ENCODE measurements around the gene TCEA2. TPM values are rescaled to one million over a fixed set of nuclear protein-coding genes. Genes with fewer than 3 reads are reported as not detected.

TCEA2 gene
- total and polyA plus RNA-seq, 2 of the 13 experiments (the other 11 are each of a cell fraction or from before 2014, with no cell fraction given) = 28.1 to 33.7 TPM

- TF ChIP-seq ZNF574 (CRISPR knock-in tag; IDR thresholded peaks at IDR 0.05) = 0 out of 2 replicates have a peak, but pooled peaks have one; percentile 24
- TF ChIP-seq NCOR1 (IDR thresholded peaks at IDR 0.05; ENCODE audit: borderline replicate concordance, low read length) = no peak
- no peak for TF ChIP-seq KAT7 (CRISPR knock-in tag; IDR thresholded peaks at IDR 0.05; ENCODE audit: borderline replicate concordance)
- no peak for TF ChIP-seq BRF2 (CRISPR knock-in tag; IDR thresholded peaks at IDR 0.05)
- TF ChIP-seq ZNF468 (CRISPR knock-in tag; IDR thresholded peaks at IDR 0.05) = no peak
- TF ChIP-seq ATF7-NPFF (CRISPR knock-in tag; IDR thresholded peaks at IDR 0.05; ENCODE audit: low read depth) = no peak
- no peak for TF ChIP-seq ATF6 (CRISPR knock-in tag; conservative IDR thresholded peaks at IDR 0.05)
- TF ChIP-seq ZNF407 (CRISPR knock-in tag; IDR thresholded peaks at IDR 0.05; ENCODE audit: not compliant biosample characterization) = peak; percentile 42
- TF ChIP-seq ZBED4 (CRISPR knock-in tag; IDR thresholded peaks at IDR 0.05; ENCODE audit: borderline replicate concordance) = no peak
Measured at GRCh38 chr20:64119681-64120341, 56.8 kb downstream of the TCEA2 start (continued).
